CD4-positive, alpha-beta T cell treated with Interleukin-10 for 1 hour (primary cell): ENCODE measurements around the gene PRSS48.
"Not testable (repeated sequence)": the region's sequence is repeated elsewhere in the genome, so short reads cannot be mapped to it uniquely, and the experiment has no call there.

Experiments
- DNase-seq: peaks from one replicate; pipeline ENCODE4 v3.0.0-alpha.2; 2020

The PRSS48 gene

GRCh38 chr4:151321586-151321985, 44.6 kb downstream of the PRSS48 start:
- no peak for DNase-seq

GRCh38 chr4:151322161-151322560, 45.2 kb downstream of the PRSS48 start:
- DNase-seq: not testable (repeated sequence)

GRCh38 chr4:151322570-151322969, 45.6 kb downstream of the PRSS48 start:
- no peak for DNase-seq

- DNase-seq: no peak
Observed at GRCh38 chr4:151323667-151324066, 46.7 kb downstream of the PRSS48 start.

- DNase-seq: no peak
Observed at GRCh38 chr4:151324124-151324751, 47.3 kb downstream of the PRSS48 start.

GRCh38 chr4:151324752-151325110, 47.8 kb downstream of the PRSS48 start:
- DNase-seq: no peak

GRCh38 chr4:151325111-151325948, 48.4 kb downstream of the PRSS48 start, which contains the start of gene SH3D19:
Gene SH3D19 (minus strand): TSS chr4:151325605. CDS start chr4:151325352, 253 bp downstream.
- no peak for DNase-seq

- DNase-seq: no peak
Observed at GRCh38 chr4:151325949-151326246, 48.9 kb downstream of the PRSS48 start.

GRCh38 chr4:151329217-151330007, 52.5 kb downstream of the PRSS48 start:
- no peak for DNase-seq

- DNase-seq: no peak
Observed at GRCh38 chr4:151331276-151332042, 54.5 kb downstream of the PRSS48 start.

- DNase-seq: no peak
Observed at GRCh38 chr4:151339467-151339866, 62.5 kb downstream of the PRSS48 start.

- DNase-seq: no peak
Observed at GRCh38 chr4:151340751-151341385, 63.9 kb downstream of the PRSS48 start.
